Measurements from ENCODE around the gene TARP.
"Not testable (repeated sequence)": the region's sequence is repeated elsewhere in the genome, so short reads cannot be mapped to it uniquely, and the experiment has no call there.

TARP gene

DNA sequence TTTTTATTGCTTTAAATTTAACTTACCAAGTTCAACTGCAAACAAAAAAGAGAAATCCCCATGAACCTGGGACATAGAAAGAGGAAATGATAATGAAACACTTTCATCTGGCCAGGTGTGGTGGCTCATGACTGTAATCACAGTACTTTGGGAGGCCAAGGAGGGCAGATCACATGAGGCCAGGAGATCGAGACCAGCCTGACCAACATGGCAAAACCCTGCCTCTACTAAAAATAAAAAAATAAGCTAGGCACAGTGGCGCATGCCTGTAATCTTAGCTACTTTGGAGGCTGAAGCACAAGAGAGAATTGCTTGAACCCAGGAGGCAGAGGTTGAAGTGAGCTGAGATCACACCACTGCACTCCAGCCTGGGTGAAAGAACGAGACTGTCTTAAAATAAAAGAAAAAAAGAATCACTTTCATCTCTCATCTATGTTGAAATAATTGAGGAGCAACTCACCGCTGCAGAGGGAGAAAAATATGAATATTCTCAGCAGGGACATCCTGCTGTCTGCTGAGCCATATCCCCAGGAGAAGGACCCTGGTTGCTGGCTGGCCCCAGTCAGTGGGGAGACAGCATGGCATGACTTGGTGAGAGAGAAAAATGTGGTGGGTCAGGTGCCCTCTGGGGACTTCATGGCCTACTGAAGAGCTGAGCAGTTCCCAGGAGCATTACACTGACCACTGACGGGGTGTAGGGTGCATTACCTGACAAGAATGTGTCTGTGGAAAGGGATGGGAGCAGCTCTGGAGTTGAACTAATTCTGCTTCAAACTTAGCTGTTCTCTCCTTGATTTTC lies 22.8 kb upstream of the TARP start:
- no peak for FAIRE-seq

DNA sequence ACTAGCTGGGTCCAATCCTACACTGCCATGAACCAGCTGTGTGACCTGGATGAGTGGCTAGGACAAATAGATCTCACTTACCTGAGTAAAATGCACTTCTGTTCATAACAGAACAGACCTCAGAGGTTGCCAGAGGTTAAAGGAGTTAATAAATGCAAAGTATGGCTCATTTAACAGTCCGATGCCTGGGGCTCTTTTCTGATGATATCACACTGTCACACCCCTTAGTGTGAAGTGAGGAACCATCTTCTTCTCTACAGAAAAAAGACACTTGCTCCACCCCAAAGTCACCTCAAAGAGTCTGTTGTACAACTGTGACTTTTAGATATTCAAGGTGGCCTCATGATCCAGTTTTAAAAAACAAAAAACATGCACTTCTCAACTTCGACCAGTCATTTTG lies 21.5 kb upstream of the TARP start:
- FAIRE-seq = no peak

GRCh38 chr7:38292442-38292841 lies 19.0 kb upstream of the TARP start:
- FAIRE-seq = no peak

GRCh38 chr7:38291650-38292049 lies 18.2 kb upstream of the TARP start:
- no peak for FAIRE-seq

- FAIRE-seq = no peak
Measured at GRCh38 chr7:38291117-38291647, 17.7 kb upstream of the TARP start.

DNA sequence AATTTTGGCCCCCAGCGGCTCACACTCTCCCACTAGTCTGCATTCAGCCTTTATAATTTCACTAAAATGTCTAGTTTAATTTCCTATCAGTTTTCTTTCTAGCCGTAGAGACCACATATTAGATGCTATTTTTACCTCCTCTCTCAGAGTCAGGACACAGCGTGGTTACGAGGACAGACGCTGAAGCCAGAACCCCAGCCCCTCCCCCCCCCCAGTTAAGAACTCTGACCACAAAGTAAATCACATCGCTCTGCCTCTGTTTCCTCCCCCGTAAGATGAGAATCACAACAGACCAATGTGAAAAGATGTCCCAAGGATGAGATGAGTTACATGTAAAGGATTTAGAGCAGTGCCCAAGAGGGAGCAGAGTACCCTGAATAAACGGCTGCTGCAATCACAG lies 11.1 kb upstream of the TARP start:
- FAIRE-seq = no peak

DNA sequence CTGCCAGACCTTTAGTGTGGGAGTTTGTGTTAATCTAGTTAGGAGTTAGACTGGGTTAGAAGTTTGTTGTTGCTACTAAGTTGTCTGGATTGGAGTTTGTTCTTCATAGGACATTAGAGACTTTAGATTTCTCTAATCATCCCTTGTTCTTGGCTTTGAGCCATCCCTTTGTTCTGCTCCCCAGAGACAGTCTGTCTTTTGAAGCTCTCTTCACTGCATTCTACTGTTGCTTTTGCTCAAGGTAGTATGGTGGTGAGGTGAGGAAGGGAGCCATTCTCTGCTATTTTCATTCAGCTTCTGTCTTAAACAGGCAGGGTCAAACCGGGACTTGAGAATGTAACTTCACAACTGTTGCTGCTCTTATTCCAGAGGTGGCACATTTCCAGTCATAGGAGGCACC lies 10.4 kb upstream of the TARP start:
- no peak for FAIRE-seq

- FAIRE-seq = no peak
Measured at GRCh38 chr7:38283107-38283506, 9.7 kb upstream of the TARP start.

- no peak for FAIRE-seq
Measured at GRCh38 chr7:38282081-38282480, 8.6 kb upstream of the TARP start.

- no peak for FAIRE-seq
Measured at GRCh38 chr7:38281266-38281665, 7.8 kb upstream of the TARP start.

DNA sequence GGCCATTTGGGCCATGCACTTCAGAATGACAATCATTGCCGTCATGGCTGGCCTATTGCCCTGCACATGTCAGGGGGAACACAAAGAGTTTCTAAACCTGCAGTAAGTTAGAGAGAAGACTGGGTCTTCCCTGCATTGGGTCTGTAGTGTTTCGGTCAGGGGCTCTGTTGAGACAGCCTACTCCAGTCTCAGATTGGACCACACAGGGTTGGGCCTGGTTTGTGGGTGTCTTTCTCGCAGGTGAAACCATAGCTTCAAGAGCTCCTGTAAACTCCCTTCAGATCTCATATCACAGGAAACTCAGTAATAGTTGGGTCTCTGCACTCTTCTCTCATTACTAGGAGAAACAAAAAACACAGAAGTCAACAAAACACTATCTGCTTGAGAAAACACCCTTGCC lies 7.3 kb upstream of the TARP start:
- no peak for FAIRE-seq

DNA sequence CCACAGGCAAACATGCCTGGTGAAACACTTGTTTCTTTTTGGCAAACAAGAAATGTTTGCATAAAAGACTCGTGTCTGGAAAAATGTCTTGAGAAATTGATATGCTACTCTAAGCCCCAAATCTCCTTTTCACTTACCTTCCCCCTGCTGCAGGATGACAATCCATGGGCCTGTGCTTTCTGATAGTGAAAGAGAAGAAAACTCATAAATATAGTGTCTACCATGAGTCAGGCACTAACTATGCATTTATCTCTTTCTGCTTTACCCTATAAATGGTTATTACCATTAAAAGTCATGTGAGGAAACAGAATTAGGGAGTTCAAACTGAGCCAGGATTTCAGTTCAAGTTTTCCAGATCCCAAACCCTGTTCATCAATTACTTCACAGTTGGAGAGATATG lies 6.6 kb upstream of the TARP start:
- no peak for FAIRE-seq

GRCh38 chr7:38276096-38276877 lies 2.9 kb upstream of the TARP start:
- no peak for FAIRE-seq

- no peak for FAIRE-seq
Measured at GRCh38 chr7:38274927-38275620, 1.6 kb upstream of the TARP start.

GRCh38 chr7:38274486-38274885 lies 1.1 kb upstream of the TARP start:
- no peak for FAIRE-seq

- FAIRE-seq = not testable (repeated sequence)
Measured at GRCh38 chr7:38270405-38270804, 3.0 kb downstream of the TARP start.

DNA sequence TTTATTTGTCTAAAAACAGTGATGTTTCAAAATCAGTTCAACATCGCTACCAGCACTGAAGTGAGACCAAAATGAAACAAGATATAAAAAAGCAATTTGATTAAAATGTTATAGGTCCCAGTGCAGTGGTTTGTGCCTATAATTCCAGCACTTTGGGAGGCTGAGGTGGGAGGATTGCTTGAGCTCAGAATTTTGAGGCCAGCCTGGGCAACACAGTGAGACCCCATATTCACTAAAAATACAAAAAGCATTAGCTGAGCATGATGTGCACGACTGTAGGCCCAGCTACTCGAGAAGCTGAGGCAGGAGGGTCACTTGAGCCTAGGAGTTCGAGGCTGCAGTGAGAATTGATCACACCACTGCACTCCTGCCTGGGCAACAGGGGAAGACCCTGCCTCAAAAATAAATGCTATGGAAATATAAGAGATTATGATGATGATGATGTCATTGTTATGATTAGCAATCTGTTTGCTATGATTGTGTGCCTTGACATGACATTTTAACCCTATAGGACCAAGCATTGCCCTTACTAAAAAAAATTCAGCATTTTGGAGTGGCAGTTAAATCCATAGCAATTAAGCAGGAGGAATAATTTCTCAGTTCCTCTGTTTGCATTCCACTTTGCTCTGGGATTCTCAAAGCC lies 3.6 kb downstream of the TARP start:
- not testable (repeated sequence) for FAIRE-seq

GRCh38 chr7:38265958-38266357 lies 7.5 kb downstream of the TARP start:
- FAIRE-seq = not testable (repeated sequence)

GRCh38 chr7:38264602-38265001 lies 8.8 kb downstream of the TARP start:
- not testable (repeated sequence) for FAIRE-seq

DNA sequence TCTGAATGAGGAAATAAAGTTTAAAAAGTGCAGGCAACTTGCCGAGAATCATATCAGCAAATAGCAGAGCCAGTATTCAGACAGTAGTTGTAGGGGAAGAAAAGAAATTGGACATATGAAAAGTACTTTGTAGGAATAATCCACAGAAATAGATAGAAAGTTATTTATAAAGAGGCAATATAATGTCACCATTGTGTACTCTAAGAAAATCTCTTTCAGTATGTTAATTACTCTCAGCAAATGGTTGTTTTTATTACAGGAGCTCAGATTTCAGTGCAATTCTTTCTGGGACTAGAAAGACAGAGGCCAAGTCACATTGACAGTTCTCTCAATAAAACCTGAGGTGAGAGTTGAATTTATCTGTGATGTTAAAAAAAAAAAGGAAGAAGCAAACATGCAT lies 10.2 kb downstream of the TARP start:
- FAIRE-seq = not testable (repeated sequence)

- no peak for FAIRE-seq
Measured at GRCh38 chr7:38262545-38262944, 10.9 kb downstream of the TARP start.

DNA sequence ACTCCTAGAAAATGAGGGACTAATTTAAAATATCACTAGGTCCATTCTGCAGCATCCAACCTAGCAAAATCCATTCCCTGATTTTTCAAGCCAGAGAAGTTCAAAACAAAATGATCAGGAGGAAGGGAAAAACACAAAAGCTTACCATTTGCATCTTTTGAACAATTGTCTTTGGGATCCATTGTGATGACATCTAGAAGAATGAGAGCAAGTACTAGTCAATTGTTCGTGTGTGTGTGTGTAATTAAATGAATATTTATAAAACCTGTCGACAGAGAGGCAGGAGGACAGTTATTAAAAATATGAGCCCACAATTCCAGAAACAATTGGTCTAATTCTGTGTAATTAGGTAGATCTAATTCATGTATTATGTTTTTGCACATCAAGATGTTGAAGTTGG lies 11.4 kb downstream of the TARP start:
- not testable (repeated sequence) for FAIRE-seq

- not testable (repeated sequence) for FAIRE-seq
Measured at GRCh38 chr7:38261601-38262000, 11.8 kb downstream of the TARP start.

All from islet of Langerhans (tissue), 1 donor.